Muscle layer of colon (tissue), 2 donors: Measurements from ENCODE around the gene RAET1G.
"Not testable (repeated sequence)": the region's sequence is repeated elsewhere in the genome, so short reads cannot be mapped to it uniquely, and the experiment has no call there.

Experiments
- H3K27ac ChIP-seq: one replicate; pipeline ENCODE4 v1.7.0; 2013; ENCODE audit warnings: low read depth, mild to moderate bottlenecking, low read length, moderate library complexity
- H3K27me3 ChIP-seq, 2 donors: one replicate each; pipeline ENCODE4 v1.7.0; 2013; ENCODE audit warnings: low read length in 2 of 2, mild to moderate bottlenecking in 2 of 2; ENCODE audit not compliant: insufficient read depth in 2 of 2, control insufficient read depth in 1 of 2
- H3K36me3 ChIP-seq: one replicate; pipeline ENCODE4 v1.7.0; 2013; ENCODE audit warnings: mild to moderate bottlenecking, low read length; ENCODE audit not compliant: insufficient read depth
- H3K4me1 ChIP-seq: one replicate; pipeline ENCODE4 v1.7.0; 2013; ENCODE audit warnings: mild to moderate bottlenecking, low read length; ENCODE audit not compliant: insufficient read depth
- H3K4me3 ChIP-seq, 2 donors: one replicate each; pipeline ENCODE4 v1.7.0; 2013; ENCODE audit warnings: low read length in 2 of 2, low read depth in 1 of 2, mild to moderate bottlenecking in 1 of 2, moderate library complexity in 1 of 2
- H3K9ac ChIP-seq: one replicate; pipeline ENCODE4 v1.7.0; 2013; ENCODE audit warnings: low read length
- H3K9me3 ChIP-seq: one replicate; pipeline ENCODE4 v1.7.0; 2013; ENCODE audit warnings: mild to moderate bottlenecking, low read length
- donor health status: abdominal sarcoma.
- donor health status: Adenocarcinoma of cecum.

The RAET1G gene

GRCh38 chr6:149919126-149919833 lies 3.6 kb downstream of the RAET1G start:
- H3K27ac ChIP-seq, H3K4me3 ChIP-seq, H3K9ac ChIP-seq, H3K36me3 ChIP-seq, H3K4me1 ChIP-seq, H3K9me3 ChIP-seq: not testable (repeated sequence)
- peaks cover 3 to 17% of the 10 kb centered on the region in 2 donors for H3K27me3 ChIP-seq

- H3K27me3 ChIP-seq: peaks cover 0 to 8% of the 10 kb centered on the region in 2 donors
Observed at GRCh38 chr6:149918151-149918905, 4.6 kb downstream of the RAET1G start.

GRCh38 chr6:149917679-149918078 lies 5.2 kb downstream of the RAET1G start:
- no peaks in the 10 kb centered on the region for H3K36me3 ChIP-seq
- peaks cover 5% of the 10 kb centered on the region for H3K4me1 ChIP-seq
- H3K27ac ChIP-seq: no peak overlapping the region
- peaks cover 0 to 5% of the 10 kb centered on the region in 2 donors for H3K27me3 ChIP-seq
- H3K9ac ChIP-seq: no peak overlapping the region
- no peaks in the 10 kb centered on the region for H3K9me3 ChIP-seq
- H3K4me3 ChIP-seq: no peak overlapping the region

More at GRCh38 chr6:149918151-149918905, 4.6 kb downstream of the RAET1G start:
- Histone ChIP-seq H3K9ac (no peak overlapping the region), H3K4me1 (peaks cover 5% of the 10 kb centered on the region), H3K27ac (no peak overlapping the region), H3K36me3 (no peaks in the 10 kb centered on the region), H3K4me3 (no peak overlapping the region), H3K9me3 (no peaks in the 10 kb centered on the region)

GRCh38 chr6:149915970-149916865 lies 6.7 kb downstream of the RAET1G start:
- H3K9me3 ChIP-seq: no peaks in the 10 kb centered on the region
- no peak overlapping the region for H3K9ac ChIP-seq
- no peaks in the 10 kb centered on the region for H3K36me3 ChIP-seq
- H3K27me3 ChIP-seq: no peaks in the 10 kb centered on the region
- H3K4me1 ChIP-seq: no peaks in the 10 kb centered on the region
- H3K4me3 ChIP-seq: no peak overlapping the region
- no peak overlapping the region for H3K27ac ChIP-seq

- Histone ChIP-seq H3K9me3 (no peaks in the 10 kb centered on the region), H3K9ac (no peak overlapping the region), H3K36me3 (no peaks in the 10 kb centered on the region), H3K27me3 (no peaks in the 10 kb centered on the region), H3K4me3 (no peak overlapping the region), H3K4me1 (no peaks in the 10 kb centered on the region), H3K27ac (no peak overlapping the region)
Observed at GRCh38 chr6:149913540-149914240, 9.2 kb downstream of the RAET1G start.

- Histone ChIP-seq H3K27me3 (no peaks in the 10 kb centered on the region), H3K4me3 (no peak overlapping the region), H3K9me3 (no peaks in the 10 kb centered on the region)
Observed at GRCh38 chr6:149913085-149913484, 9.8 kb downstream of the RAET1G start.

GRCh38 chr6:149912680-149913079 lies 10.2 kb downstream of the RAET1G start:
- not testable (repeated sequence) for H3K9me3 ChIP-seq, H3K36me3 ChIP-seq, H3K4me3 ChIP-seq, H3K27ac ChIP-seq, H3K4me1 ChIP-seq, H3K27me3 ChIP-seq, H3K9ac ChIP-seq

More at GRCh38 chr6:149913085-149913484, 9.8 kb downstream of the RAET1G start:
- H3K27ac ChIP-seq: no peak overlapping the region
- H3K9ac ChIP-seq: no peak overlapping the region
- no peaks in the 10 kb centered on the region for H3K4me1 ChIP-seq
- H3K36me3 ChIP-seq: no peaks in the 10 kb centered on the region

GRCh38 chr6:149910721-149911151 lies 12.2 kb downstream of the RAET1G start:
- no peaks in the 10 kb centered on the region for H3K9me3 ChIP-seq
- H3K4me1 ChIP-seq: no peaks in the 10 kb centered on the region
- H3K27me3 ChIP-seq: no peaks in the 10 kb centered on the region
- no peaks in the 10 kb centered on the region for H3K36me3 ChIP-seq
- H3K9ac ChIP-seq: no peak overlapping the region
- no peak overlapping the region for H3K4me3 ChIP-seq
- no peak overlapping the region for H3K27ac ChIP-seq

GRCh38 chr6:149909701-149910470 lies 13.0 kb downstream of the RAET1G start:
- Histone ChIP-seq H3K36me3 (no peaks in the 10 kb centered on the region), H3K27ac (no peak overlapping the region), H3K9ac (no peak overlapping the region), H3K4me3 (no peak overlapping the region), H3K9me3 (no peaks in the 10 kb centered on the region), H3K27me3 (no peaks in the 10 kb centered on the region), H3K4me1 (no peaks in the 10 kb centered on the region)

GRCh38 chr6:149908480-149908879 lies 14.4 kb downstream of the RAET1G start:
- H3K27ac ChIP-seq, H3K9ac ChIP-seq, H3K4me1 ChIP-seq, H3K27me3 ChIP-seq, H3K4me3 ChIP-seq, H3K36me3 ChIP-seq, H3K9me3 ChIP-seq: not testable (repeated sequence)
